ENCODE measurements around the gene SLC19A3.

GRCh38 chr2:227684258-227684657, 33.6 kb downstream of the SLC19A3 start:
- TF ChIP-seq, protein P1, sequence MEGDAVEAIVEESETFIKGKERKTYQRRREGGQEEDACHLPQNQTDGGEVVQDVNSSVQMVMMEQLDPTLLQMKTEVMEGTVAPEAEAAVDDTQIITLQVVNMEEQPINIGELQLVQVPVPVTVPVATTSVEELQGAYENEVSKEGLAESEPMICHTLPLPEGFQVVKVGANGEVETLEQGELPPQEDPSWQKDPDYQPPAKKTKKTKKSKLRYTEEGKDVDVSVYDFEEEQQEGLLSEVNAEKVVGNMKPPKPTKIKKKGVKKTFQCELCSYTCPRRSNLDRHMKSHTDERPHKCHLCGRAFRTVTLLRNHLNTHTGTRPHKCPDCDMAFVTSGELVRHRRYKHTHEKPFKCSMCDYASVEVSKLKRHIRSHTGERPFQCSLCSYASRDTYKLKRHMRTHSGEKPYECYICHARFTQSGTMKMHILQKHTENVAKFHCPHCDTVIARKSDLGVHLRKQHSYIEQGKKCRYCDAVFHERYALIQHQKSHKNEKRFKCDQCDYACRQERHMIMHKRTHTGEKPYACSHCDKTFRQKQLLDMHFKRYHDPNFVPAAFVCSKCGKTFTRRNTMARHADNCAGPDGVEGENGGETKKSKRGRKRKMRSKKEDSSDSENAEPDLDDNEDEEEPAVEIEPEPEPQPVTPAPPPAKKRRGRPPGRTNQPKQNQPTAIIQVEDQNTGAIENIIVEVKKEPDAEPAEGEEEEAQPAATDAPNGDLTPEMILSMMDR (IDR thresholded peaks at IDR 0.05), result no peak
- TF ChIP-seq POLR2AphosphoS5 (IDR thresholded peaks at IDR 0.05) (no peak), POLR2A (IDR thresholded peaks at IDR 0.05) (no peak)
